NCI-H526 (cell line): ENCODE results near the gene SLC2A11.
"Not testable (repeated sequence)": the region's sequence is repeated elsewhere in the genome, so short reads cannot be mapped to it uniquely, and the experiment has no call there.

Source experiments
- DNase-seq, 2 experiments: peaks; one replicate each; lab custom pipeline; 2025; lab: John Stamatoyannopoulos, UW

Gene SLC2A11

GRCh38 chr22:23891726-23892125 is 34.1 kb downstream of the SLC2A11 start:
- no peak for DNase-seq

GRCh38 chr22:23892130-23892529 is 34.5 kb downstream of the SLC2A11 start:
- no peak for DNase-seq

- no peak for DNase-seq
Observed at GRCh38 chr22:23892706-23893105, 35.0 kb downstream of the SLC2A11 start.

GRCh38 chr22:23893121-23893944 is 35.7 kb downstream of the SLC2A11 start:
- no peak for DNase-seq

GRCh38 chr22:23893945-23894709 is 36.5 kb downstream of the SLC2A11 start, which contains the start of gene MIF:
MIF (plus strand) TSS chr22:23894383; CDS start chr22:23894475, 92 bp downstream.
- DNase-seq = peak; percentile 72 to 93

- DNase-seq = peak; percentile 41 to 82
Observed at GRCh38 chr22:23894710-23895598, 37.3 kb downstream of the SLC2A11 start.

- DNase-seq = no peak
Observed at GRCh38 chr22:23895599-23896144, 38.0 kb downstream of the SLC2A11 start.

GRCh38 chr22:23896166-23896522 is 38.5 kb downstream of the SLC2A11 start:
- no peak for DNase-seq

- DNase-seq = no peak
Observed at GRCh38 chr22:23896523-23897186, 39.0 kb downstream of the SLC2A11 start.

- no peak for DNase-seq
Observed at GRCh38 chr22:23897320-23897719, 39.6 kb downstream of the SLC2A11 start.

- DNase-seq = no peak
Observed at GRCh38 chr22:23898006-23898974, 40.6 kb downstream of the SLC2A11 start.

- no peak for DNase-seq
Observed at GRCh38 chr22:23899042-23899745, 41.5 kb downstream of the SLC2A11 start.

- DNase-seq = not testable (repeated sequence)
Observed at GRCh38 chr22:23900227-23900626, 42.6 kb downstream of the SLC2A11 start.

- DNase-seq = no peak
Observed at GRCh38 chr22:23901600-23901999, 43.9 kb downstream of the SLC2A11 start.

- no peak for DNase-seq
Observed at GRCh38 chr22:23903328-23903971, 45.8 kb downstream of the SLC2A11 start.

GRCh38 chr22:23904573-23905254 is 47.0 kb downstream of the SLC2A11 start:
- no peak for DNase-seq

GRCh38 chr22:23906641-23907040 is 49.0 kb downstream of the SLC2A11 start:
- no peak for DNase-seq

GRCh38 chr22:23907423-23907822 is 49.7 kb downstream of the SLC2A11 start:
- not testable (repeated sequence) for DNase-seq
